Measurements from ENCODE around the gene GSTP1. TPM values are rescaled to one million over a fixed set of nuclear protein-coding genes. Genes with fewer than 3 reads are reported as not detected.
A peak's percentile ranks its signal among the peaks of the same experiment; 100 is the strongest.
"Not testable (repeated sequence)": the region's sequence is repeated elsewhere in the genome, so short reads cannot be mapped to it uniquely, and the experiment has no call there.

GSTP1 gene
- polyA plus RNA-seq, 1 experiment = 716 TPM

DNA sequence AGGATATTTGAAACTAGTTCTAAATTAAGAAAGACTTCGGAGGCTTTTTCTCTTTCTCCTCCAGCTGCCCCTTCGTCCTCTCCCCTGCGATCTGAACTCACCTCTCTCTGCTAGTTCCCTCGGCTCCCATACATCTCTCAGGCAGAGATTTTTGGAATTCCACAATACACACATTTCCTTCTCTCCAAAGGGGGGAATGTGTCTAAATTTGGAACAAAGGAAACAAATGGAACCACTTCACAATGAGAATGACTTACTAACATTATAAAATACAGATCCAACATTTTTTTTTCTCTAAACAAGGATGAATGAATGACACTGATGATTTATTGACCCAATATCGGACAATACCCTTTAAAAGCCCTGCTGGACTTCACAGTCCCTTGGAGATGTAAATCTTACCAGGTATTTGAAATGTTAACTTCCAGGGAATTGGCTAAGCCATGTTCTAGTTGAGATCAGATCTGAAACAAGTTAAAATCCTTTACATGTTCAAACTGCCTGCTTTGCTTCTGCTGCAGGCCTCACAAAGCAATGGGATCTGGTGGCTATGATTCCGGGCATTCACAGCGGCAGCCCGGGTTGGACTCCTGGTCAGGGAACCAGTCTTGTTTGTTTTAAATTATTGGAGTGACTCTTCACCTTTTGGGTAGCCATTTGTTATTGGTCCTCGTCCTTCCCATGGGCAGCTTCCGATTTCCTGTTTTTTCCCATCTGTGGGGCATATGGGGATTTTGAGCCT, 20.5 kb upstream of the GSTP1 start:
- no peak for TF ChIP-seq CTCF (IDR thresholded peaks at IDR 0.05; ENCODE audit: low read depth, low read length)
- DNase-seq (ENCODE audit: low read depth, low spot score) = no peak
- H3K27ac ChIP-seq (ENCODE audit: low read depth, low read length) = no peak overlapping the region
- no peaks in the 10 kb centered on the region; the same call in 1 of the 2 replicates for H3K9me3 ChIP-seq (ENCODE audit: control insufficient read depth, insufficient read depth, low read length)
- ChIA-PET POLR2A (interaction anchor here (1.0 kb wide), 1 partner anchor 21 kb away, joined by 3 read pairs; no protein-coding TSS in a partner anchor), CTCF (interaction anchor here (2.4 kb wide), 1 partner anchor 9 kb away, joined by 7 read pairs; no protein-coding TSS in a partner anchor)
- no peaks in the 10 kb centered on the region for H3K27me3 ChIP-seq (ENCODE audit: control insufficient read depth, insufficient read depth, low read length)
- no peak overlapping the region for H3K4me3 ChIP-seq (ENCODE audit: low read depth, low read length)

DNA sequence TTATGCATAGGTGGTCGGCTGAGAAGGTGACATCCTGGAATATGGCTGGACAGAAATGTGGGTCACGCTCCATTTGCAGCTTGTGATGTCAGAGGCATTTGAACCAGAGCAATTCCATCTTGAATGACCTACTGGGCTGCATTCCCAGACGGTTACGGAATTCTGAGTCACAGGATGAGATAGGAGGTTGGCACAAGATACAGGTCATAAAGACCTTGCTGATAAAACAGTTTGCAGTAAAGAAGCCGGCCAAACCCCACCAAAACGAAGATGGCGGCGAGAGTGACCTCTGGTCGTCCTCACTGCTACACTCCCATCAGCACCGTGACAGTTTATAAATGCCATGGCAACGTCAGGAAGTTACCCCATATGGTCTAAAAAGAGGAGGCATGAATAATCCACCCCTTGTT, 19.9 kb upstream of the GSTP1 start:
- peak; percentile 72 for DNase-seq (ENCODE audit: low read depth, low spot score)
- ChIA-PET CTCF (interaction anchor here (2.4 kb wide), 1 partner anchor 9 kb away, joined by 7 read pairs; no protein-coding TSS in a partner anchor), POLR2A (interaction anchor here (1.0 kb wide), 1 partner anchor 21 kb away, joined by 3 read pairs; no protein-coding TSS in a partner anchor)
- not testable (repeated sequence) for H3K9me3 ChIP-seq (ENCODE audit: control insufficient read depth, insufficient read depth, low read length); H3K4me3 ChIP-seq (ENCODE audit: low read depth, low read length); H3K27me3 ChIP-seq (ENCODE audit: control insufficient read depth, insufficient read depth, low read length); H3K27ac ChIP-seq (ENCODE audit: low read depth, low read length)

DNA sequence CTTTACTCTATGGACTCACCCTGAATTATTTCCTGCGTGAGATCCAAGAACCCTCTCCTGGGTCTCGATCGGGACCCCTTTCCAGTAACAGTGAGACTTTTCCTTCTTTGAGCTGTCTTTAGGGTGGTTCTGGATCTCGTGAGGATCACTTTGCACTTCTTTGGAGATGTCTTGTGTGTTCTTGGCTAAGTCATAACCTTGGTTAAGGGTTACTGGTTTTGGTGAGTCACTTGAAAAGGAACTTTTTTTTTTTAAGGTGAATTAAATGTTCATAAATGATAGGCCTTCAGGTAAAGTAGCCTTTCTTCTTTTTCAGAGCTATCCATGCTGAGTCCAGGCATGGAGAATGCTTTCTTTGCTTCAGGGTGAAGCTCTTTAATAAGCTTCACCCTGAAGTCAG, 19.4 kb upstream of the GSTP1 start:
- CTCF ChIA-PET = interaction anchor here (2.4 kb wide), 1 partner anchor 8 kb away, joined by 7 read pairs; no protein-coding TSS in a partner anchor
- DNase-seq (ENCODE audit: low read depth, low spot score) = no peak

DNA sequence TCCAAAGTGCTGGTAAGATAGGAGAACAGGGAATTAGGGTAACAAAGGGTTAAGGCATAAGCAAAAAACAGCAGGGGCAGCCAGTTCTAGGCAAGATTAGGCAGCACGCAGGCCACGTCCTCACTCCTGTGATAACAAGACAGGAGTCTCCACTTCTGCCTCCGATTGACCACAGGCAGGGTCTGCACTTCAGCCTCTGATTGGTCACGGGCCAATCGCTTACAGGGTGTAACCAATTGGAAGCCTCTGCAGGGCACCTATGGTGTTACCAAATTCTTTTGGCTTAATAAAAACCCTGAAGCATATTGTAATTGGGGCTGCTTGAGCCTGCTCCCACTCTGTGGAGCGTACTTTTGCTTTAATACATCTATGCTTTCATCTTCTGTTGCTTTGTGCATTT, 12.2 kb upstream of the GSTP1 start:
- POLR2A ChIA-PET = no interaction called here
- TF ChIP-seq CTCF (IDR thresholded peaks at IDR 0.05; ENCODE audit: low read depth, low read length) = no peak
- Histone ChIP-seq H3K27ac (ENCODE audit: low read depth, low read length) (no peak overlapping the region), H3K4me3 (ENCODE audit: low read depth, low read length) (no peak overlapping the region), H3K9me3 (ENCODE audit: control insufficient read depth, insufficient read depth, low read length) (peaks cover 8% of the 10 kb centered on the region), H3K27me3 (ENCODE audit: control insufficient read depth, insufficient read depth, low read length) (peaks cover 11% of the 10 kb centered on the region)
- CTCF ChIA-PET = interaction anchor here (1.2 to 1.6 kb wide), 2 partner anchors 8 to 11 kb away, joined by 3 to 7 read pairs; no protein-coding TSS in a partner anchor
- DNase-seq (ENCODE audit: low read depth, low spot score) = no peak

More for the DNA sequence above, 19.4 kb upstream of the GSTP1 start:
- no peak overlapping the region for H3K27ac ChIP-seq (ENCODE audit: low read depth, low read length)
- no peak for TF ChIP-seq CTCF (IDR thresholded peaks at IDR 0.05; ENCODE audit: low read depth, low read length)
- no peak overlapping the region for H3K4me3 ChIP-seq (ENCODE audit: low read depth, low read length)
- H3K27me3 ChIP-seq (ENCODE audit: control insufficient read depth, insufficient read depth, low read length) = no peaks in the 10 kb centered on the region
- POLR2A ChIA-PET = no interaction called here
- H3K9me3 ChIP-seq (ENCODE audit: control insufficient read depth, insufficient read depth, low read length) = no peaks in the 10 kb centered on the region

DNA sequence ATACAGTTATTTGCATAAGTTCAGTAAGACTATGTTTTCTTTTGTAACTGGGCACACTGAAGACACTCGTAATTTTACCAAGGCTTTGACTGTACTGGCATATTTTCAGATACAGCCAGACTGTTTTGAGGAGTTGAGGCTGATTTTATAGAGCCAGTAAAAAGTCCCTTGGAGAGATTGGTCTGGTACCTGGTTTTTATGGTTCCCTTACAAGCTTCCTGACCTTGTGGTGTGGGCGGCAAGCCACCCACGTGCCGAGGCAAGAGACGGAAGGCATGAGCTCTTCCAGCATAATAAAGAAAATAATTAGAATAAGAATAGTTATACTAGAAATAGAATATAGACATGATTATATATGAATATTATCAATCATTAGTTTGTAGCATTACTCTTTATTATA, 11.3 kb upstream of the GSTP1 start:
- no peak overlapping the region for H3K4me3 ChIP-seq (ENCODE audit: low read depth, low read length)
- TF ChIP-seq CTCF (IDR thresholded peaks at IDR 0.05; ENCODE audit: low read depth, low read length) = no peak
- POLR2A ChIA-PET = no interaction called here
- DNase-seq (ENCODE audit: low read depth, low spot score) = no peak
- peaks cover 17% of the 10 kb centered on the region for H3K27me3 ChIP-seq (ENCODE audit: control insufficient read depth, insufficient read depth, low read length)
- peaks cover 8% of the 10 kb centered on the region for H3K9me3 ChIP-seq (ENCODE audit: control insufficient read depth, insufficient read depth, low read length)
- no peak overlapping the region for H3K27ac ChIP-seq (ENCODE audit: low read depth, low read length)
- CTCF ChIA-PET = interaction anchor here (0.7 to 1.6 kb wide), 3 partner anchors 9 to 27 kb away, joined by 3 to 7 read pairs (median 3); no protein-coding TSS in a partner anchor
